Measurements from ENCODE around the gene FAM193B.

Gene FAM193B

DNA sequence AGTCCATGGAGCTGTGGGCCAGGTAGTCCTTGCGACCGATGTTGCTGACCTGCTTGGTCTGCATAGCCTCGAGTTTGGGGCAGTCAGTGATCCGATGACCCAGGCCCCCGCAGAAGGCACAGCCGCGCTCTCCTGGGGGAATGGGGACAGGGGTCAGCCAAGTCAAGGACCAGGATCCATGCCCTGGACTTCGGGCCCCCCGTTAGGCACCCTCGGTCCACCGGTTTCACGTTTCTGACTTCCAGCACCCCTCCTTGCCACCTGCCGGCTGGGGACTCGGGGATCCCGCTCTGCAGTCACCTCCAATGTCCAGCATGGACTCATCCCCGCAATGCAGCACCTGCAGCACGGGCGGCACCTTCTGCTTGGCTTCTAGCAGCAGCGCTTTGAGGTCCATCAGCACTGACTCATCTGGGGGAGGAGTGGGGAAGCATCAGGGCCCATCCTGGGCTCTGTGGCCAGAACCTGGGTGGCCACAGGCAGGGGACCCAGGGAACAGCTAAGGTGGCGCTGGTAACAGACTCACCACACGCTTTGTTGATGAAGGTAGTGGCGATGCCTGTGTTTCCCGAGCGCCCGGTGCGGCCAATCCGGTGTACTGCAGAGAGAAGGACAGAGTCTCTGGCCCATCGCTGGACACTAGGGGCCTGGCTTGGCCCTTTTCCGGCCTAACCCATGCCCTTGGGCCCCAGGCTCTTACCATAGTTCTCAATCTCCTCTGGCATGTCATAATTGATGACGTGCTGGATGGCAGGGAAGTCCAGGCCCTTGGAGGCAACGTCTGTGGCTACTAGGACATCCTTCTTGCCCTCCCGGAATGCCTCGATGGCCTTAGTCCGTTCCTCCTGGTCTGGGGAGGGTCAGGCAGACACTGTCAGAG, 42.3 kb downstream of the FAM193B start:
- no peak for DNase-seq

DNA sequence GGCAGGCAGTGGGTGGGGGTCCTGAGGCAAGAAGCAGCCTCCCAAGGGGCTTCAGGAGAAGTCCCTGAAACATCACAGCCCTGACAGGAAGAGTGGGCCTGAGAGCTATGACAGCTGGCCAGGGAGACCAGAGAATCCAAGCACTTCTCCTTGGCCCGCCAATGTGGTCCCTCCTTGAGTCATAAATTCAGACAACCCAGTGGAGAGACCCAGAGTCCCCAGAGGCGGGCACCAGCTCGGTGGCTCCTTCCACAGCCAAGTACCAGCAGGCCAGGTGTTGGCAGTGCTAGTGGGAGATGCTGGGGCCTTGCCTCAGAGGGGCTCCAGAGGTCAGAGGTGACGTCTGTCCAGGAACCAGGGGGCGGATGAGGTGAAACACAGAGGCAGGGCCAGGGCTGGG, 43.2 kb downstream of the FAM193B start:
- no peak for DNase-seq

DNA sequence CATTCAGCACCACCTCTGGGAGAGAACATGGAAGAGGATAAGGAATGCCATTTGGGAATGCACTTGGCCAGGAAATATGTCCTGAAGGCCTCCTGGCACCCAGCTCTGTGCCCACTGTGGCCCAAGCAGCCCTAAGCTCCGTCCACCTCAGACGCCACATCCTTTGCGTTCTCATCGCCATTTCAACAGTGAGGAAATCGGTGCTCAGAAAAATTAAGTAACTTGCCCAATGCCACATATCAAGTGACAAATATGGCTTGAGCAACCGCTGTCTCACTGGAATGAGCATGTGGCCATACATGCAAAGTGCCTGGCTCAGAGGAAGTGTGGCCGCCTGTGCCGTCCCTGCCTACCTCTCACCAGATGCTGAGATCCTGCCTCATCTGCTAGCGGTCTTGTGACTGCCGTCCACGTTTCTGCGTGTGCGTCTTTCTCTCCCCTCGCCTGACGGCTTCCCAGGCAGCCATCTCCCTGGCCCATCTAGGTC, 43.8 kb downstream of the FAM193B start:
- no peak for DNase-seq

DNA sequence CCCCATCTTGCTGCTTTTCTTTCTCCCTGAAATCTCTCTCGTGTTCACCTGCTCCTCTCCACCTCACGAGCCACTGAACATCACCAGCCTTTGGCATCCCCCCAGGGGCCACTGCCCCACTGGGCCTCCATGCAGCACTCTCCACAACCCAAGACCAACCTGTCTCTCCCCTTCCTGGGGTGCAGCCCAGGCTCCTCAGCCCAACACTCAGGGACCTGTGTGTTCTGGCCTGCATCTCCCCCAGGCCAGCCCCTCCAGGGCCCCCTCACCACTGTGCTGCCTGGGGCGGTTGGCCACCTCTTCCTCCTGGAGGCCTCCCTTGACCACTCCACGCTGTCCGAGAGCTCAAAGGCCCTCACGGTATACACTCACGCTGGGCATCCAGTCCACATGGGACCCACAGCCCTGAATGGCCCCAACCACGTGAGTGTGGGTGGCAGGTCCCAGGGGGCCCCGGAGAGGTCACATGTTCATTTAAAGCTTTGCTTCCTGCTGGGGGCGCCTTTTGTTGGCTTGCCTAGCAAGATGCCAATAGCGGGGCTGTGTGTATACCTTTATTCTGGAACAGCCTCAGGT, 44.3 kb downstream of the FAM193B start:
- no peak for DNase-seq

DNA sequence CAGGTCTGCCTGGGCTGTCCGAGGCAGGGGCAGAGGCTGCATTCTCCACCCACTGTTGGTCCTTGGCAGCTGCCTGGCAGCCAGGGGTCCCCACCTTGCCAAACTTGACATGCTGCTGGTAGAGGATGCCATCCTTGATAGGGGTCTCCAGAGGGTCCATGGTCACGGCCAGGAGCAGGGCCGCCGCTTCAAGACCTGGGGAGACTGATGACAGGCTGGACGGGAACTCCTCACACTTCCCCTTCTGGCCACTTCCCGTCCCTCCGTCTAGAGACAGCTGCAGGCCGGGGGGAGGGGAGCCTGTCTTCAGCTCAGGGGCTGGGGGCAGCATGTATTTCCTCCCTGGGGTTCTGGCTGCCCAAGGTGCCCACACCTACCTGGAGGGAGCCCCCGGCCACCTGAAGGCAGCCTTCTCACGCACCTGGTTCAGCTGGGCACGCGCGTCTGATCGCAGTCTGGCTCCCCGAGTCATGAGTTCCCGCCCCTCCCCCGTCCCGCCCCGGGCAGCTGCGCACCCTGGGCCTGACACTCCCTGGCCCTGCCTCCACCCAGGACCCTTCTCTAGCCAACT, 44.9 kb downstream of the FAM193B start, which contains the start of gene DOK3:
Gene DOK3, minus strand, starts transcription at position 446 of the 571 bp plus-strand sequence. Its CDS starts 286 bp downstream, at position 160.
- no peak for DNase-seq

DNA sequence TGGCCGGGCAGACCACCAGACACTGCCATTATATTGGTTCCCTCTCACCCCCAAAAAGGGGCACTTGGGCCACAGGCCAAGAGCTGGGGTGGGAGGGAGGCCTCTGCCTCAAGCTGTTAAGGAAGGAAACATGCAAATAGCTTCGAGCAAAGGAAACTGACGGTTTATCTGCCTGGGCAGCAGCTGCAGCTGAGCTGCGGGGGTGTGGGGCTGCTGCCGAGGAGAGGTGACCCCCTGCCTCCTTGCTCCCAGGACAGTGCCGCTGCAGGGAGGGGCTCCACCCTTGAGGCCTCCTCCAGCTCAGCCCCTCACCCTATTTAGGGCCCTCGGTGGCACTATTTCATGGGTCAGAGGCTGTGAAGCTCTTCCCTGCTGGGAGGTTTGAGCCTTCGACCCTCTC, 45.5 kb downstream of the FAM193B start:
- no peak for DNase-seq

DNA sequence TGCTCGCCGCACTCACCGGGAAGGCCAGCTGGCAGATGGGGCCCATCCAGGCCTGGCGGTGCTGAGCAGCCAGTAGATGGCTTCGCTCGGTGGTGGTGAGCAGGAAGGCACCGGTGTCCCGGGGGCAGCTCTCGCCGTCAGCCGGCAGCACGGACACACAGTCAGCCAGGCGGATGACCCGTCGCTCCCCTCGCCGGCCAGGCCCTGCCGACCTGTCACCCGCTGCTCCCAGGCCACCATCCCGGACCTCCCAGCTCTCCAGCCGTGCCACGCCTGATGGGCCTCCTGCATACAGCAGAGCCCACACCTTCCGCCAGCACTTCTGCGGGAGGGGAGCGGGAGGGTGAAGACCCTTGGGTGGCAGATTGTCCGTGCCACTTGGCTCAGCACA, 46.1 kb downstream of the FAM193B start:
- DNase-seq = no peak

DNA sequence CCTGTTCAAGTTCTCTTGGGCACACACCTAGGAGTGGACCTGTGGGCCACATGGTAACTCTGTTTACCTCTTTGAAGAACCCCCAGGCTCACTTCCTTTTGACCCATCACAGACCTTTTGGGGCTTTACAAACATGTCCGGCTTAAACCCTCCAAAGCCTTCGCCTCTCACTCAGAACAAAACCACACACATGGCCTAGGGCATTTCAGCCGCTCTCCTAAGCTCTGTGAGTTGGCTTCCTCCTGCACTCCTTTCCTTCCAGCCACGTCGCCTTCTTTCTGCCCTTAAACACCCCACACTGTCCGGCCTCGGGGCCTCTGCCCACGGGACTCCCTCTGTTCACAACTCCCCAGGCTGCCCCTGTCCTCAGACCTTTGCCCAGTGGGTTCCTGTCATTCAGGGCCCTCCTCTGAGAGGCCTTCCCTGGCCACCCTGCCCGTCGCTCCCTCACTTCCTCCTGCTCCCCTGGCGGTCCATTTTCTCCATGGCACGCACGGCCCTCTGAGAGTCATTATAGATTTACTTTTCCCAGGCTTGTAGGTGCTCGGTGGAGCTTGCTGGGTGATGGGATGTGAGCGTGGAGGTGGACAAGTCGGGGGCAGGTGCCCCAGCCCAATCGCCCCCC, 46.7 kb downstream of the FAM193B start:
- no peak for DNase-seq

DNA sequence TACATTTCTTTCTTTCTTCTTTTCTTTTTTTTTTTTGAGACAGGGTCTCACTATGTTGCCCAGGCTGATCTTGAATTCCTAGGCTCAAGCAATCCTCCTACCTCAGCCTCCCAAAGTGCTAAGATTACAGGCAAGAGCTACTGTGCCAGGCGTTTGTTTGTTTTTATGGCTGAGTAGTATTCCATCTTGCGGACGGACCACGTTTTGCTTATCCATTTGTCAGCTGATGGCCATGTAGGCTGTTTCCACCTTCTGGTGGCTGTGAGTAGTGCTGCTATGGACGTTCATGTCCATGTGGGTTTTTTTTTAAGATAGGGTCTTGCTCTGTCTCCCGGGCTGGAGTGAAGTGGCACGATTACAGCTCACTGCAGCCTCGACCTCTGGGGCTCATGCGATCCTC, 47.2 kb downstream of the FAM193B start:
- no peak for DNase-seq

DNA sequence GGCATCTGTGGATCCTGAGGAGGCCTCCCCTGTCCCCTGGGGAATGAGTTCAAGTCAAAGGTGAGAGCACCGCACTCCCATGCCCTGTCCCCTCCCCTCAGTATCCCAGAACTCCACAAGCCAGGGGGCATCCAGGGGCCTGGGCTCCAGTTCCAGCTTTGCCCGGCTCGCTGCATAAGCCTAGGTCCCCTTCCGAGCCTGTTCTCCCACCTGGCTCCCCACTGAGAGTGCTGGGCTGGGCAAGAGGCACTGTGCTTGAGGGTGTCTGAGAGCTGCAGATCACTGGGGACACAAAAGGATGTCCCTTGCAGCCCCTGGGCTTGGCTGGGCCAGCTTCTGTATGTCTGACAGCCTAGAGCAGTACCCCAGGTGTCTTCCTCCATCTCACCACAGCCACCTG, 49.3 kb downstream of the FAM193B start:
- no peak for DNase-seq

DNA sequence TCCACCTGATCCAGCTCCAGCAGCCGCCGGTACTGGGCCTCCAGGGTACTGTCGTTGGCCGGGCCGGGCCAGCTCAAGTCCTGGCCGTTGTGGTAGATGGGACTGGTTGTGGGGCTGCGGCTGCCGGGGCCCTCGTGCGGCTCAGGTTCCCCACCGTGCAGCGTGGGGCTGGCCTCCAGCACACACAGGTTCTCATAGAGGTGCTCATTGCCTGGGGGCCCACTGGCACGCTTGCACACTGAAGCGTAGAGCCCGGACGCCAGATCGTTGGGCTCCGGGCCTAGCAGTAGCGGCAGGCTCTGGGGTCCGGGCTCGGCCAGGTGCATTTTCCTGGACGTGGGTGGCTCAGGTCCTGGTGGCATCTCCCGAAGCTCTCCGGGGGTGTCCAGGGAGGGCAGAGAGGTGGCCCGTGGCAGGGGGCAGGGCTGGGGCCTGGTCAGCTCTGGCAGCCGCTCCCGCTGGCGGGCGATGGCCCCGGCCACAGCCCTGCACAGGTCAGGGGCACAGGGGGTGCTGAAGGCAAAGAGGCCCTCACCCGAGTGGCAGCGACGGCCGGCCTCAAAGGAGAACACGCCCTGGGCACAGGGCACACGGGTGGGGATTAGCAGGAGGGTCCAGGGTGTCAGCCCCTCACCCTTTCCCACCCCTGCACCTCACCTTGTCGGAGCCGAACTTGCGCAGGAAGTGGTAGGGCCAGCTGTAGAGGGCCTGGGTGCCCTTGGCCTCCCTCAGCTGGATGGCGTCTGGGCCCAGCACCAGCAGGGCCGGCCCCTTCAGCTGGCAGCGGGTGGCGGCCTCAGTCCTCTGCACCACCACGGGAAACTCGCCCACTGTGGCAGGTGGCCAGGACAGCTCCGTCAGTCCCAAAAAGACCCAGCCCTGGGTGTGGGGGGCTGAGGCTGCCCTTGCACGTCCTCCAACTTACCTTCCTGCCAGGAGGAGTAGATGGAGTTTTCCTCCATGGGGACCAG, 50.0 kb downstream of the FAM193B start:
- no peak for DNase-seq

DNA sequence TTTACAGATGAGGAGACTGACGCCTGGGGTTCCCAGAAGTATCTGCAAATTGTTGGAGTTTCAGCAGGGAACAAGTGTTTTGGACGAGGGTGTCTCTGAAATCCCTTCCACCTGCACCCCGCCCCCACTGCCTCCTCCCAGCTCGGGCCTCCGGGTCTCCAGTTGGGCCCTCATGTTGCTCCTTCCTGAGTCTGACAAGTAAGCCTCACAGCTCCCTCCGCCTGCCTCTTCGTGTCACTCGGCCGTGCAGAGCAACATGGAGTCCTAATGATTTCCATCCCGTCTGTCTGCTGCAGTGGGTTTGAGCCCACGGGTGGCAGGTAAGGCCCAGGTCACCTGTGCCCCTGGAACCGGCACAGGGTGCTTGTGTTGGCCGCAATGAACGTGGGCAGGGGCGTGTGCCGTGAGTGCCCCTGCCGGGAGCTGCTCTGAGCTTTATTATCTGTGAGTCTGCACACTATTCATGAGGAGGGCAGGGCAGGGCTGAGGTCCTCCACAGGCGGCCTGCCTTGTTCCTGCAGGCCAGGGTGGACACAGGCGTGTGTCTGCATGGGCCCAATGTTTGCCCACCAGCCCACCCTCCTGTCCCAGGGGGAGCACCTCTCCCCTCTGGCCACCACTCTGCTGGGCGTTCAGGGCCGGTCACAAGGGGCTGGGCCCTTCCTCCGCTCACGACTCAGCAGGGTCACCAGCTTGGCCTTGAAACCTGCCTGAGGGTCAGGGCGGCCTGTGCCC, 50.8 kb downstream of the FAM193B start:
- no peak for DNase-seq

DNA sequence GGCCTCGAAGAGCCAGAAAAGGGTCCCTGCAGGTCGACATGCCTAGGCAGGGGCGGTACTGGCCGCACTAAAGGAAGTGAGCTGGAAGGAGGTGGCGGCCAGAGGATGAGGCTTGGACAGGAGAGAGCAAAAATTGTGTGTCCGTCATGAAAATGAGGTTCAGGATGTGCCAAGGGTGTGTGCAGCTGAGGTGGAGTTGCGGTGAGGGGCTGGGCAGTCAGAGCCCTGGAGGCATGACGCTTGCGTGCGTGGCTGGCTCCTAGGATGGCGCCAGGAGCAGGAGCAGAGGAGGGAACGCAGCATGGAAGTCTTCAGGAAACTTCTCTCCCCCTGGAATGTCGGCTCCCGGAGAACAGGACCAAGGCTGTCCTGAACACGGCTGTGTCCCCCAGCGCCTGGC, 51.5 kb downstream of the FAM193B start:
- DNase-seq = no peak

DNA sequence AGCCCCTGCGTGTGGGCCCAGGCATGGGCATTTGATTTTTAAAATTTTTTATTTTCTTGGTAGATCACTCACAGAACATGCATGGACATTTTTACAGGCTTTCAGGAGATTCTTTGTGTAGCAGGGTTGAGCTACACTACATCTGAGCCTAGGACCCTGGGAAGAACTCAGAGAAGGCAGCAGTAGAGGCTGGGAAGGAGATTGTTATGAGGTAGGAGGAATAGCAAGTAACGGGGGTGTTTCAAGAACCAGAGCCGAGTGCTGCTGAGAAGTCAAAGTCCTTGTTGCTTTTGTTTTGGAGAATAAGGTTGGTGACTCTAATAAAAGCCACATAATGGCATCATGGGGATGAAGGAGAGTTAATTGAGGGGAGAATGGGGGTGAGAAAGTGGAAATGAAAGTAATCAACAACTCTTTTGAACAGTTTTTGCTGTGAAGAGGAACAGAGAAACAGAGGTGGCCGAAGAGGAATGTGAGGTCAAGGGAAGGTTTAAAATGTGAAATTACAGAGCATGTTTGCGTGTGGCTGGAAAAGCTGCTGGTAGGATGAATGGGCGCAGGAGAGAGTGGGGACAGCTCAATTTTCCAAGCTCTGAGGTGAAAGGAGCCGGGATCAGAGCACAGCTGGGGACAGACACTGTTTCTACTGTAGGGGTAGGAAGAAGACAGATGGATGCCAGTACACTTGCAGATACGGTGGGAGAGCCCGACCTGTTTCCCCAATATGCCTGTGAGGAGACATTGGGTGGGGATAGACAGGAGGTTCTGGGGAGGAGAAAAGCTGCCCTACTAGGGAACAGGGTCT, 52.3 kb downstream of the FAM193B start:
- DNase-seq = no peak

DNA sequence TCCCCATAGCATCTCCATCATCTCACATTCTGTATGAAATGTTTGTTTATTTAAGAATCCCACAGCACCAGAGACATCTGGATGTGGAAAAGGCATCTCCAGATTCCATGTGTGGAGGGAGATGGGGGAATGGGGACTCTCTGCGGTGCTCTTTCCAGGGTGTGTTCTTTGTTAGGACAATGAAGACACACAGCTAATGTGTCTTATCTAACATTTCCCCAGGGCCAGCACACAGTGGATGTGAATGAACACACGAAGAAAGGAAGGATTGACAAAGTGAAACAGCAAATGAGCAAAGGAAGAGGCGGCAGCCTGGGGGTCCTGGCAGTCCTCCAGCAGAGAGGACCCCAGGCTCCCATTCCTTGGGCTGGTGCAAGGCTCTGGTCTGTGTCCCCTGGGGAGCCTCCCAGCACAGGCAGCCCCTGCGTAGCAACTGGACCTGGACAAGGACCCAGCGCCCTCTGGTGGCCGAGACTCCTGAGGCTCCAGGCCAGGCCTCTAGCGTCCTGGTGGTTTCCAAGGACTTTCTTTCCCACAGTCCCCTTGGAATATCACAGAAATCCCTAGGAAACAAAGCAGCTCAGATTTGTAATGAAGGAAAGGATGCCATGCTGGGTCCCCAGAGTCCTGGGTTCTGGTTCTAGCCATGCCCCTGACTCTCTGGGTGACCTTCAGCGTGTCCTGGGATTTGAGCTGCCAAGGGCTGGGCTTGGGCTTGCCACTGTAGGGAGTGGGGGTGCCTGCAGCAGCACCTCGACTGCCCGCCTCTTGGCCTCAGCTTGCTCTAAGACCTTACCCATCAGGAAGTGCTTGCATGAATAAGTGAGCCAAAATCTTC, 53.5 kb downstream of the FAM193B start:
- DNase-seq = peak; percentile 91

DNA sequence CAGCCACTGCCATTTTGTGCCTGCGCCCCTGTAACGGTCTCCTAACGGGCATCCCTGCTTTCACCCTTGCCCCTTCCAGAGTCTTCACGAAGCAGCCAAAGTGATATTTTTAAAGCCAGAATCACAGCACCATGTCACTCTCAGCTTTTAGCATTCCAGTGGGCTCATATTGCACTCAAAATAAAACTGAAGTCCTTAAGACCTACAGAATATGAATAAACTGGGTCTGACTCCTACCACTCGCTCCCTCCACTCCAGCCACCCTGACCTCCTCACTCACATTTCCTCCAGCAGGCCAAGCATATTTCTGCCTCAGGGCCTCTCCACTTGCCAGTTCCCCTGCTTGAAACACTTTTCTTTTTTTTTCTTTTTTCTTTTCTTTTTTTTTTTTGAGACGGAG, 54.5 kb downstream of the FAM193B start:
- DNase-seq = no peak

DNA sequence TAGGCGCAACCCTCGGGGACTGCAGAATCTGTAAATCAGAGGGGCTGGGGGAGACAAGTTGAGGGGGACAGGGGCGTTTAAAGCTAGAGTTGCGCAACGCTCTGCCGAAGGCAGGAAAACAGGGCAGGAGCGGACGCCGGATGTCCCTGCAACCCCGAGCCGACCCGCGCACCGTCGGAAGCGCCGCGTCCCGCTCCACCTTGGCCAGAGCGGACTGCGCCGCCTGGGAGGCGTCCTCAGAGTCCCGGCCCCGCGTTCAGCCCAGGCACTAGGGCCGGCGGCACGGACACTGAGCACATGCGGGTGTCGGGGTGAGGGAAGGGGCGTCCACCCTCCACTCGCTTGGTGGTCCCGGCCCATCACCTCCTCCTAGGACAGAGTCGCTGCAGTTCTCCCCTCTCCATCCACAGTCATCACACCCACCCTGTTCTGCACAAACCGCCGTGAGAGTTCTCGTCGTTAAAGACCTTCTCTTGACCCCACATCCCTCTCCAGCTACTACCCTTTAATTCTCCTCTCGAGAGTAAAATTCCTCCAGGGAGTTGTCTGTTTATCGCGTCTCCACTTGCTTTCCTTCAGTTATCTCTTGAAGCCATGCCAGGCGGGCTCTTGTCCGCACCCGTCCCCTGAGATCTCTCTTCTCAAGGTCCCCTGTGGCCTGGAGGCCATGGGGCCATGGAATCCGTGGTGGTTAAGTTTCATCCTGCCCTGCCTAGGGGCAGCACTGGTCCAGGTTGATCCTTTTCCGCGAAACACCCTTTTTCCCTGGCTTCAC, 56.2 kb downstream of the FAM193B start:
- no peak for DNase-seq

DNA sequence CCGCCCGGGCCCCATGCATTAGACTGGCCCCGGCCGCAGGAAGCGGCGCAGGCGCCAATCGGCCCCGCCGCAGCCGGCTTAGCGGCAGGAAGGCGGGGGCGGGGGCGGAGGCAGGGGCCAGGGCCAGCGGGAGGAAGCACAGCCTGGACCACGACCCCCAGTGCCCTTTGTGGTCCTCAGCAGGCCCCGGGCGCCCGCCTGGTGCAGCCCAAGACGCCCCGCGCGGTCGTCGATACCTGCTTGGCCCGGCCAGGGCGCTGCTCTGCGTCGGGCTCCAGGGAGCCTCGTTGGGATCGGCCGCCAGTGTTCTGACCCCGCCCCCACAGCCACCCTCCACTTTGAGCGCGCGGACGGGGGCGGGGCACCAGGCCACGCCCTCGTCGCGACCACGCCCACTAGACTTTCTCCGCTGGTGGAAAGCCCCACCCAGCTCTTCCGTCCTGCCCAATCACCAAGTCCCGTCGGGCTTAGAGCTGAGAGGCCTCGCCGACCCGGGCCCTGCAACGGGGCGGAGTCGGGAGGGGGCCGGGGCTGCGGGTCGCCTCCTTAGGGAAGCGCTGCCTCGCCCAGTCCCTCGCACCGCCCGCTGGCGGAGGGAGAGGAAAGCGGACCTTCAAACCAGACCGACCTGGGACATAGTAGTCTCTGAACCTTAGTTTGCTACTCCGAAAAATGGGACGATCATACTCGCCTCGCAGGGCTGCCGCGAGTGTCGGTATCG, 56.9 kb downstream of the FAM193B start, which contains the start of gene PDLIM7:
Gene PDLIM7, minus strand, starts transcription at position 313 of the 721 bp plus-strand sequence. CDS start 1,092 bp downstream, outside the sequence.
- DNase-seq = peak; percentile 95
